Midbrain (tissue), 1 donor: ENCODE data around the gene SPATS2.
"Not testable (repeated sequence)": the region's sequence is repeated elsewhere in the genome, so short reads cannot be mapped to it uniquely, and the experiment has no call there.

Source experiments
- DNase-seq: peaks from one replicate; lab custom pipeline; 2025; lab: John Stamatoyannopoulos, UW

Gene SPATS2

GRCh38 chr12:49367381-49368239, at the start of gene SPATS2:
Gene SPATS2, plus strand, starts transcription at chr12:49367462. Its CDS starts 93,551 bp downstream, at chr12:49461013.
- DNase-seq: no peak

- DNase-seq: not testable (repeated sequence)
Observed at GRCh38 chr12:49320411-49321103, 46.7 kb upstream of the SPATS2 start.

GRCh38 chr12:49322367-49322707, 44.9 kb upstream of the SPATS2 start:
- no peak for DNase-seq

- peak; percentile 99 for DNase-seq
Observed at GRCh38 chr12:49322708-49323523, 44.3 kb upstream of the SPATS2 start, which contains the start of gene TROAP. Gene TROAP, plus strand, starts transcription at chr12:49323255. Its CDS starts 354 bp downstream, at chr12:49323609.

- no peak for DNase-seq
Observed at GRCh38 chr12:49323524-49324097, 43.7 kb upstream of the SPATS2 start.

- DNase-seq: no peak
Observed at GRCh38 chr12:49325606-49326005, 41.7 kb upstream of the SPATS2 start.

- DNase-seq: no peak
Observed at GRCh38 chr12:49327368-49327767, 39.9 kb upstream of the SPATS2 start.

- DNase-seq: no peak
Observed at GRCh38 chr12:49327887-49328286, 39.4 kb upstream of the SPATS2 start.

GRCh38 chr12:49328816-49329215, 38.4 kb upstream of the SPATS2 start:
- DNase-seq: no peak

- no peak for DNase-seq
Observed at GRCh38 chr12:49330032-49330619, 37.1 kb upstream of the SPATS2 start.

GRCh38 chr12:49330631-49331379, 36.5 kb upstream of the SPATS2 start:
- no peak for DNase-seq

GRCh38 chr12:49331380-49332222, 35.7 kb upstream of the SPATS2 start:
- peak; percentile 78 for DNase-seq

- no peak for DNase-seq
Observed at GRCh38 chr12:49332441-49332861, 34.8 kb upstream of the SPATS2 start.

GRCh38 chr12:49332891-49333371, 34.3 kb upstream of the SPATS2 start:
- DNase-seq: no peak

- DNase-seq: not testable (repeated sequence)
Observed at GRCh38 chr12:49333778-49334177, 33.5 kb upstream of the SPATS2 start.

- DNase-seq: no peak
Observed at GRCh38 chr12:49334226-49334625, 33.0 kb upstream of the SPATS2 start.

- DNase-seq: no peak
Observed at GRCh38 chr12:49334681-49335080, 32.6 kb upstream of the SPATS2 start.

- DNase-seq: no peak
Observed at GRCh38 chr12:49335118-49335954, 31.9 kb upstream of the SPATS2 start.
